Trophoblast cell (in vitro differentiated cells and primary cell): Measurements from ENCODE around the gene PTPRN2.
"Not testable (repeated sequence)": the region's sequence is repeated elsewhere in the genome, so short reads cannot be mapped to it uniquely, and the experiment has no call there.

Source experiments
- DNase-seq, 2 donors: peaks; one replicate each; pipeline ENCODE4 v3.0.0-alpha.2; 2016
- H2AFZ ChIP-seq: 2 replicates; pipeline ENCODE4 v1.6.1; 2013; ENCODE audit warnings: low read length, moderate library complexity, mild to moderate bottlenecking; ENCODE audit not compliant: insufficient read depth, poor library complexity
- H2AK5ac ChIP-seq: 2 replicates; pipeline ENCODE4 v1.6.1; 2013; ENCODE audit warnings: mild to moderate bottlenecking, low read length
- H2BK120ac ChIP-seq: 2 replicates; pipeline ENCODE4 v1.6.1; 2013; ENCODE audit warnings: low read length, mild to moderate bottlenecking, moderate library complexity; ENCODE audit not compliant: insufficient read depth, poor library complexity
- H2BK12ac ChIP-seq: 2 replicates; pipeline ENCODE4 v1.6.1; 2013; ENCODE audit warnings: mild to moderate bottlenecking, low read length, moderate library complexity
- H2BK5ac ChIP-seq: 2 replicates; pipeline ENCODE4 v1.6.1; 2013; ENCODE audit warnings: low read length, low read depth, moderate library complexity, mild to moderate bottlenecking; ENCODE audit not compliant: poor library complexity
- H3K14ac ChIP-seq: 2 replicates; pipeline ENCODE4 v1.6.1; 2013; ENCODE audit warnings: mild to moderate bottlenecking, low read length
- H3K18ac ChIP-seq: 2 replicates; pipeline ENCODE4 v1.6.1; 2013; ENCODE audit warnings: mild to moderate bottlenecking, low read length
- H3K23ac ChIP-seq: 2 replicates; pipeline ENCODE4 v1.6.1; 2013; ENCODE audit warnings: low read length
- H3K27ac ChIP-seq: 2 replicates; pipeline ENCODE4 v1.5.1; 2013; ENCODE audit warnings: low read depth, mild to moderate bottlenecking, inconsistent platforms, low read length, moderate library complexity
- H3K27me3 ChIP-seq: 2 replicates; pipeline ENCODE4 v1.6.1; 2013; ENCODE audit warnings: inconsistent platforms, mild to moderate bottlenecking, low read length, moderate library complexity; ENCODE audit not compliant: insufficient read depth
- H3K36me3 ChIP-seq, 2 experiments: 1 replicate in 1 of 2; 2 replicates in 1 of 2; pipeline ENCODE4 v1.6.1; 2013; ENCODE audit warnings: low read length in 2 of 2, mild to moderate bottlenecking in 2 of 2, moderate library complexity in 1 of 2; ENCODE audit not compliant: insufficient read depth in 2 of 2, control insufficient read depth in 1 of 2
- H3K4ac ChIP-seq: 2 replicates; pipeline ENCODE4 v1.6.1; 2013; ENCODE audit warnings: low read depth, mild to moderate bottlenecking, low read length, moderate library complexity
- H3K4me1 ChIP-seq, 2 experiments: 1 replicate in 1 of 2; 2 replicates in 1 of 2; pipeline ENCODE4 v1.6.1; 2013; ENCODE audit warnings: low read length in 2 of 2, mild to moderate bottlenecking in 2 of 2, moderate library complexity in 1 of 2; ENCODE audit not compliant: insufficient read depth in 2 of 2, control insufficient read depth in 1 of 2
- H3K4me2 ChIP-seq: 2 replicates; pipeline ENCODE4 v1.6.1; 2013; ENCODE audit warnings: inconsistent platforms, mild to moderate bottlenecking, low read length, moderate library complexity
- H3K4me3 ChIP-seq: 2 replicates; pipeline ENCODE4 v1.5.1; 2013; ENCODE audit warnings: mild to moderate bottlenecking, low read depth, low read length, inconsistent platforms
- H3K79me1 ChIP-seq: one replicate; pipeline ENCODE4 v1.6.1; 2013; ENCODE audit warnings: low read length
- H3K79me2 ChIP-seq: 2 replicates; pipeline ENCODE4 v1.6.1; 2013; ENCODE audit warnings: low read length, mild to moderate bottlenecking; ENCODE audit not compliant: control insufficient read depth, insufficient read depth, poor library complexity
- H3K9ac ChIP-seq: 2 replicates; pipeline ENCODE4 v1.6.1; 2013; ENCODE audit warnings: mild to moderate bottlenecking, low read length
- H3K9me3 ChIP-seq: 2 replicates; pipeline ENCODE4 v1.6.1; 2013; ENCODE audit warnings: low read depth, mild to moderate bottlenecking, control low read depth, inconsistent platforms, low read length; ENCODE audit not compliant: insufficient read depth
- H4K12ac ChIP-seq: 2 replicates; pipeline ENCODE4 v1.6.1; 2013; ENCODE audit warnings: low read depth, mild to moderate bottlenecking, low read length, moderate library complexity
- H4K8ac ChIP-seq: 2 replicates; pipeline ENCODE4 v1.6.1; 2013; ENCODE audit warnings: low read depth, mild to moderate bottlenecking, low read length, moderate library complexity
- H4K91ac ChIP-seq: one replicate; pipeline ENCODE4 v1.6.1; 2013; ENCODE audit warnings: low read depth, mild to moderate bottlenecking, low read length, moderate library complexity
- WGBS: extraction: QIAGEN DNeasy Blood & Tissue Kit; methylation state at CpG from one replicate; pipeline ENCODE4 v1.1.7; 2013; ENCODE audit warnings: missing lambda C conversion rate; ENCODE audit not compliant: insufficient read length, insufficient coverage; ENCODE audit errors: extremely low coverage; 5-methylcytosine and 5-hydroxymethylcytosine counted together

The PTPRN2 gene

DNA sequence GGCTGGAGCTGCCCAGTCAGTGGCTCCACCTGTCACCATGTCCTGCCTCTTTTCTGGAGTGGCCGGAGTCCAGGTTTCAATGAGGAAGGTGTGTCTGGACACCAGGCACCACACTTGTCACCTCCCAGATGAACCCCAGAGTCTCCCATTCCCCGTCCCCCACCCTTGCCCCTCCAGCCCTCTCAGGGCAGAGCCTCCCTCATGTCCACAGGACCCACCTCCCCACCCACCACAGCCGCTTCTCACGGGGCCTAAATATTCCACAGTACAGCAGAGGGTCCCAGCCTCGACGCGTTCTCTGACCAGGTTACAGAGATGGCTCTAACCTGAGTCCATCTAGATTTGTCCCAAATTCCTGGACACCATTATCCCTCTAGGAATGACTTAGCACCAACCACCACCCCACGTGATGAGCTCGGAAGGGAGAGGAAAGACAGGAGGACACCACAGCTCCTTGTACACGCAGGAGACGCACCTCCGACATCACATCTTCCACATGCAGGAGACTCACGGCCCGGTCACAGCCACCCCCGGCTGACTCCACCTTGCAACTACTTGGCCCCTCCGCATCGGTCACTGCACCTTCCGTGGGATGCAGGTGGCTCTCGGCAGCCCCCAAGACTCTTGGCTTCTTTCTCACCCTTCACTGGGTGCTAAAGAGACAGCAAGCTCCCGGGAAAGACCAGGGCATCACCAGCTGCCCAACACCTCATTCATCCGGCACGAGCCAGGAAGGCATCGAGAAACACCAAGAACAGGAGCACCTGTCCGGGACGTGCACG is 690.7 kb downstream of the PTPRN2 start:
- Histone ChIP-seq H2AFZ (no peak overlapping the region), H3K9me3 (peaks cover 14% of the 10 kb centered on the region), H2AK5ac (no peak overlapping the region), H4K91ac (no peak overlapping the region), H3K14ac (no peak overlapping the region), H3K4me2 (no peak overlapping the region), H3K9ac (no peak overlapping the region), H3K79me2 (no peaks in the 10 kb centered on the region), H3K4me1 (no peaks in the 10 kb centered on the region), H3K36me3 (no peaks in the 10 kb centered on the region), H4K8ac (no peak overlapping the region), H4K12ac (no peak overlapping the region), H3K18ac (no peak overlapping the region), H3K4me3 (no peak overlapping the region), H3K23ac (no peak overlapping the region), H3K79me1 (no peaks in the 10 kb centered on the region), H2BK120ac (no peak overlapping the region), H2BK12ac (no peak overlapping the region), H3K27ac (no peak overlapping the region), H3K27me3 (no peaks in the 10 kb centered on the region), H3K4ac (no peak overlapping the region), H2BK5ac (no peak overlapping the region)
- no peak for DNase-seq
- WGBS = no CpG with 5 or more reads among the region's 26 CpGs

DNA sequence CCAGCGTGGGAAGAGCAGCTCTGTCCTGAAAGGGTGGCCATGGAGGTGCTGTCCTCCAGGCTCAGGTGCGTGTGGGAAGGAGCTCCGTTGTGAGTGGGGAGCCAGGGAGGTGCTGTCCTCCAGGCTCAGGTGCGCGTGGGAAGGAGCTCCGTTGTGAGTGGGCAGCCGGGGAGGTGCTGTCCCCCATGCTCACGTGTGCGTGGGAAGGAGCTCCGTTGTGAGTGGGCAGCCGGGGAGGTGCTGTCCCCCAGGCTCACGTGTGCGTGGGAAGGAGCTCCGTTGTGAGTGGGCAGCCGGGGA is 691.3 kb downstream of the PTPRN2 start:
- DNase-seq, H2AK5ac ChIP-seq, H3K4me2 ChIP-seq, H2BK5ac ChIP-seq, H3K14ac ChIP-seq, H3K9ac ChIP-seq, H4K8ac ChIP-seq, H3K4ac ChIP-seq, H2AFZ ChIP-seq, H4K12ac ChIP-seq, H4K91ac ChIP-seq, H3K27me3 ChIP-seq, H3K23ac ChIP-seq, H2BK120ac ChIP-seq, H3K36me3 ChIP-seq, H3K4me1 ChIP-seq, H3K4me3 ChIP-seq, H3K18ac ChIP-seq, H3K79me1 ChIP-seq, H2BK12ac ChIP-seq, H3K79me2 ChIP-seq, H3K27ac ChIP-seq: not testable (repeated sequence)
- WGBS = no CpG with 5 or more reads among the region's 15 CpGs
- H3K9me3 ChIP-seq = peaks cover 14% of the 10 kb centered on the region

DNA sequence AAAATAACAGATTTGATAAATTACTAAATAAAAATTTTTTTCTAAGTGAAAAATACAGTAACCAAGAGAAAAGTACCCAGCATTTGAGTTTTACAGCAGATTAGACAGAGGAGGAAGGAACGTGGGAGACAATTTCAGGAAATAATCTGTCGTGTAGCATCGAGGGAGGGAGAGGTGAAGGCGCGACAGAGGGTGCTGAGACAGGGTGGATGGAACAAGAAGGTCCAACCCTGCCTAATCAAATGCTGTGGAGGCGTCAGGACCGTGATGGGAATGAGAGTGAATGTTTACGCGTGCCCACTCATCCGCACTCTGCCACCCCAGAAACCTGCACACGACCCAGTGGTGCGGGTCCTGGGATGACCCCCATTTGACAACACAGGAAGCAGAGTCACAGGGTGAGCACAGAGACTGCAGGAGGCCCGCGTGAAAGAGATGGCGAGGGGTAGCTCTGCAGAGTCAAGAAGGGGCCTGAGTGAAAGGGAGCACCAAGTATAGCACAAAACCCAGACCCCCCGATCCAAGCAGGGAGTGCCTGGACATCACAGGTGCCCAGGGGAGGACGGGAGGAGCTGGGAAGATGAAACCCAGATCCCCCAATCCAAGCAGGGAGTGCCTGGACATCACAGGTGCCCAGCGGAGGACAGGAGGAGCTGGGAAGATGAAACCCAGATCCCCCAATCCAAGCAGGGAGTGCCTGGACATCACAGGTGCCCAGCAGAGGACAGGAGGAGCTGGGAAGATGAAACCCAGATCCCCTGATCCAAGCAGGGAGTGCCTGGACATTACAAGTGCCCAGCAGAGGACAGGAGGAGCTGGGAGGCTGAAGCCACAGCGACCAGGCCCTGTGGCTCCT is 691.9 kb downstream of the PTPRN2 start:
- DNase-seq = no peak
- H3K36me3 ChIP-seq = no peaks in the 10 kb centered on the region
- no peak overlapping the region for H4K91ac ChIP-seq
- H3K79me1 ChIP-seq = no peaks in the 10 kb centered on the region
- H3K23ac ChIP-seq = no peak overlapping the region
- H3K18ac ChIP-seq = no peak overlapping the region
- no peak overlapping the region for H2BK120ac ChIP-seq
- H3K9ac ChIP-seq = no peak overlapping the region
- H3K14ac ChIP-seq = no peak overlapping the region
- no peak overlapping the region for H3K4me3 ChIP-seq
- no peak overlapping the region for H3K4me2 ChIP-seq
- no peak overlapping the region for H2BK12ac ChIP-seq
- H3K4ac ChIP-seq = no peak overlapping the region
- no peak overlapping the region for H3K27ac ChIP-seq
- H3K27me3 ChIP-seq = no peaks in the 10 kb centered on the region
- H4K8ac ChIP-seq = no peak overlapping the region
- H3K9me3 ChIP-seq = peaks cover 17% of the 10 kb centered on the region
- no peak overlapping the region for H2AFZ ChIP-seq
- no peaks in the 10 kb centered on the region for H3K4me1 ChIP-seq
- no peak overlapping the region for H2BK5ac ChIP-seq
- H4K12ac ChIP-seq = no peak overlapping the region
- WGBS = no CpG with 5 or more reads among the region's 19 CpGs
- no peak overlapping the region for H2AK5ac ChIP-seq
- no peaks in the 10 kb centered on the region for H3K79me2 ChIP-seq

DNA sequence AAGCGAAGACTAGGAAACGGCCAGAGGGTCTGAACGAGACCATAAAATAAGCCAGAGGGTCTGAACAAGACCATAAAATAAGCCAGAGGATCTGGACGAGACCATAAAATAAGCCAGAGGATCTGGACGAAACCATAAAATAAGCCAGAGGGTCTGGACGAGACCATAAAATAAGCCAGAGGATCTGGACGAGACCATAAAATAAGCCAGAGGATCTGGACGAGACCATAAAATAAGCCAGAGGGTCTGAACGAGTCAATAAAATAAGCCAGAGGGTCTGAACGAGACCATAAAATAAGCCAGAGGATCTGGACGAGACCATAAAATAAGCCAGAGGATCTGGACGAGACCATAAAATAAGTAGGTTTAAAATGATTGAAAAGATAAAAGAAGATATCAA is 692.5 kb downstream of the PTPRN2 start:
- not testable (repeated sequence) for H3K18ac ChIP-seq, H3K4me3 ChIP-seq, H2BK12ac ChIP-seq, H3K4me1 ChIP-seq, H4K8ac ChIP-seq, H4K12ac ChIP-seq, H2AK5ac ChIP-seq, H2BK5ac ChIP-seq, H3K27ac ChIP-seq, H3K14ac ChIP-seq, H4K91ac ChIP-seq, H3K23ac ChIP-seq, H3K79me2 ChIP-seq, H3K36me3 ChIP-seq, H3K27me3 ChIP-seq, H2BK120ac ChIP-seq, DNase-seq, H3K79me1 ChIP-seq, H3K4ac ChIP-seq, H3K9ac ChIP-seq, H2AFZ ChIP-seq, H3K4me2 ChIP-seq
- peaks cover 12% of the 10 kb centered on the region for H3K9me3 ChIP-seq
- WGBS = no CpG with 5 or more reads among the region's 12 CpGs
